IMR-90 (cell line): ENCODE measurements around the gene MAML3. TPM values are rescaled to one million over a fixed set of nuclear protein-coding genes. Genes with fewer than 3 reads are reported as not detected.

Experiments
- ATAC-seq: fragments of 200-7000 bp; cut with Tn5 transposase; 2 replicates; pipeline ENCODE4 v1.9.1; 2020; ENCODE audit warnings: low read depth, mild to moderate bottlenecking, moderate library complexity
- BruUV-seq: library from RNA; stranded (reverse); fragments of 400-500 nt; replicated peaks from 2 replicates; lab custom pipeline; 2021; lab: Mats Ljungman, UMichigan
- CTCF ChIA-PET: fragments of 300-600 bp; formaldehyde crosslinking; extraction: SDS; loops from one replicate; lab custom pipeline; 2021; ENCODE audit warnings: antibody characterized with exemption; lab: Yijun Ruan, JAX
- POLR2A ChIA-PET: fragments of 300-600 bp; sonication (Branson Sonifier 250); formaldehyde crosslinking; loops from one replicate; lab custom pipeline; 2022; ENCODE audit warnings: antibody characterized with exemption; ENCODE audit not compliant: unreplicated experiment; lab: Charles Lee
- DNase-seq: peaks from one replicate; pipeline ENCODE4 v3.0.0; 2013
- H2AFZ ChIP-seq: replicated peaks from 2 replicates; pipeline ENCODE3; 2013; ENCODE audit warnings: low read length, mild to moderate bottlenecking; ENCODE audit not compliant: poor library complexity
- H2AK5ac ChIP-seq: 2 replicates; pipeline ENCODE4 v1.6.1; 2013; ENCODE audit warnings: low read depth, low read length, inconsistent platforms
- H2AK9ac ChIP-seq: replicated peaks from 2 replicates; pipeline ENCODE3; 2013; ENCODE audit warnings: mild to moderate bottlenecking, low read depth, low read length, moderate library complexity; ENCODE audit not compliant: poor library complexity
- H2BK120ac ChIP-seq: 2 replicates; pipeline ENCODE4 v1.6.1; 2013; ENCODE audit warnings: low read depth, low read length, inconsistent platforms
- H2BK15ac ChIP-seq: 3 replicates; pipeline ENCODE4 v1.6.1; 2013; ENCODE audit warnings: low read depth, low read length, inconsistent platforms
- H2BK20ac ChIP-seq: 2 replicates; pipeline ENCODE4 v1.6.1; 2013; ENCODE audit warnings: low read depth, mild to moderate bottlenecking, inconsistent platforms, low read length, moderate library complexity
- H2BK5ac ChIP-seq: 2 replicates; pipeline ENCODE4 v1.6.1; 2013; ENCODE audit warnings: mild to moderate bottlenecking, low read depth, low read length, inconsistent platforms; ENCODE audit not compliant: poor library complexity, severe bottlenecking
- H3K14ac ChIP-seq: replicated peaks from 2 replicates; pipeline ENCODE4 v1.6.1; 2013; ENCODE audit warnings: low read depth, low read length, inconsistent platforms
- H3K18ac ChIP-seq: 2 replicates; pipeline ENCODE4 v1.6.1; 2013; ENCODE audit warnings: low read depth, low read length, control low read depth
- H3K23ac ChIP-seq: 2 replicates; pipeline ENCODE4 v1.6.1; 2013; ENCODE audit warnings: low read depth, low read length, inconsistent platforms
- H3K27ac ChIP-seq: 2 replicates; pipeline ENCODE4 v1.5.1; 2013; ENCODE audit warnings: mild to moderate bottlenecking, control low read depth, low read length; ENCODE audit not compliant: insufficient read depth
- H3K27me3 ChIP-seq: 2 replicates; pipeline ENCODE4 v1.6.1; 2013; ENCODE audit warnings: low read length; ENCODE audit not compliant: control insufficient read depth, insufficient read depth
- H3K36me3 ChIP-seq: 2 replicates; pipeline ENCODE4 v1.6.1; 2013; ENCODE audit warnings: low read length, mixed read lengths; ENCODE audit not compliant: control insufficient read depth, insufficient read depth
- H3K4ac ChIP-seq: 2 replicates; pipeline ENCODE4 v1.6.1; 2013; ENCODE audit warnings: low read depth, low read length, inconsistent platforms
- H3K4me1 ChIP-seq: 2 replicates; pipeline ENCODE4 v1.6.1; 2013; ENCODE audit warnings: low read length, mixed read lengths; ENCODE audit not compliant: control insufficient read depth, insufficient read depth
- H3K4me2 ChIP-seq: 2 replicates; pipeline ENCODE4 v1.6.1; 2013; ENCODE audit warnings: low read depth, mild to moderate bottlenecking, control low read depth, low read length, moderate library complexity
- H3K4me3 ChIP-seq: 2 replicates; pipeline ENCODE4 v1.5.1; 2013; ENCODE audit warnings: low read depth, mild to moderate bottlenecking, control low read depth, low read length, moderate library complexity; ENCODE audit not compliant: insufficient read depth
- H3K56ac ChIP-seq: 2 replicates; pipeline ENCODE4 v1.6.1; 2013; ENCODE audit warnings: low read length, inconsistent platforms; ENCODE audit not compliant: insufficient read depth; ENCODE audit errors: extremely low read depth
- H3K79me1 ChIP-seq, 2 experiments: 2 replicates each; pipeline ENCODE4 v1.6.1; 2013; ENCODE audit warnings: low read length in 2 of 2, inconsistent platforms in 1 of 2, low read depth in 1 of 2
- H3K9ac ChIP-seq: 2 replicates; pipeline ENCODE4 v1.6.1; 2013; ENCODE audit warnings: low read depth, low read length, control low read depth
- H3K9me1 ChIP-seq: 2 replicates; pipeline ENCODE4 v1.6.1; 2013; ENCODE audit warnings: low read length, inconsistent platforms; ENCODE audit not compliant: insufficient read depth
- H3K9me3 ChIP-seq: 2 replicates; pipeline ENCODE4 v1.6.1; 2013; ENCODE audit warnings: low read length; ENCODE audit not compliant: control insufficient read depth, insufficient read depth
- H4K20me1 ChIP-seq: 2 replicates; pipeline ENCODE4 v1.6.1; 2013; ENCODE audit warnings: low read length, inconsistent platforms; ENCODE audit not compliant: insufficient read depth
- H4K5ac ChIP-seq: 2 replicates; pipeline ENCODE4 v1.6.1; 2013; ENCODE audit warnings: mild to moderate bottlenecking, low read depth, low read length, control low read depth
- H4K8ac ChIP-seq, 2 experiments: 2 replicates each; pipeline ENCODE4 v1.6.1; 2013; ENCODE audit warnings: low read depth in 2 of 2, low read length in 2 of 2, control low read depth in 1 of 2, inconsistent platforms in 1 of 2
- H4K91ac ChIP-seq: 2 replicates; pipeline ENCODE4 v1.6.1; 2013; ENCODE audit warnings: low read depth, low read length, inconsistent platforms; ENCODE audit not compliant: insufficient read depth
- BHLHE40 ChIP-seq: fragments of 150-350 bp; IDR thresholded peaks from 2 replicates; pipeline ENCODE4 v1.6.1; 2016; ENCODE audit warnings: mild to moderate bottlenecking, low read depth, low read length
- CEBPB ChIP-seq: IDR thresholded peaks from 2 replicates; pipeline ENCODE4 v1.6.1; 2012; ENCODE audit warnings: low read depth, low read length, improper control_type of control experiment
- CHD1 ChIP-seq: IDR thresholded peaks from 2 replicates; pipeline ENCODE4 v1.6.1; 2012; ENCODE audit warnings: low read depth, low read length, improper control_type of control experiment
- CTCF ChIP-seq: conservative IDR thresholded peaks from 2 replicates; pipeline ENCODE4 v1.5.1; 2012; ENCODE audit warnings: mild to moderate bottlenecking, low read depth, low read length, improper control_type of control experiment
- ELK1 ChIP-seq: fragments of 150-350 bp; IDR thresholded peaks from 2 replicates; pipeline ENCODE4 v1.6.1; 2016; ENCODE audit warnings: low read depth, mild to moderate bottlenecking, low read length, moderate library complexity, borderline replicate concordance
- FOS ChIP-seq: fragments of 150-350 bp; IDR thresholded peaks from 2 replicates; pipeline ENCODE4 v1.6.1; 2016; ENCODE audit warnings: low read depth, low read length
- MAFK ChIP-seq: IDR thresholded peaks from 2 replicates; pipeline ENCODE4 v1.6.1; 2012; ENCODE audit warnings: low read depth, low read length, improper control_type of control experiment
- MAZ ChIP-seq: IDR thresholded peaks from 2 replicates; pipeline ENCODE4 v1.6.1; 2012; ENCODE audit warnings: low read depth, mild to moderate bottlenecking, low read length, improper control_type of control experiment, moderate library complexity, borderline replicate concordance
- MXI1 ChIP-seq: IDR thresholded peaks from 2 replicates; pipeline ENCODE4 v1.6.1; 2012; ENCODE audit warnings: low read depth, mild to moderate bottlenecking, low read length, moderate library complexity, borderline replicate concordance
- NFE2L2 ChIP-seq: fragments of 150-350 bp; IDR thresholded peaks from 2 replicates; pipeline ENCODE4 v1.6.1; 2016; ENCODE audit warnings: low read depth, mild to moderate bottlenecking, low read length
- POLR2A ChIP-seq: IDR thresholded peaks from 2 replicates; pipeline ENCODE4 v1.6.1; 2012; ENCODE audit warnings: mild to moderate bottlenecking, low read depth, low read length
- RAD21 ChIP-seq: IDR thresholded peaks from 2 replicates; pipeline ENCODE4 v1.6.1; 2012; ENCODE audit warnings: low read length, improper control_type of control experiment
- RCOR1 ChIP-seq: IDR thresholded peaks from 2 replicates; pipeline ENCODE4 v1.6.1; 2012; ENCODE audit warnings: mild to moderate bottlenecking, low read length, improper control_type of control experiment; ENCODE audit not compliant: insufficient replicate concordance
- RFX5 ChIP-seq: IDR thresholded peaks from 2 replicates; pipeline ENCODE4 v1.8.0; 2012; ENCODE audit warnings: low read depth, mild to moderate bottlenecking, low read length, moderate library complexity
- SMC3 ChIP-seq: fragments of 150-350 bp; IDR thresholded peaks from 2 replicates; pipeline ENCODE4 v1.6.1; 2016; ENCODE audit warnings: low read depth, mild to moderate bottlenecking, antibody characterized with exemption, low read length, moderate library complexity
- USF2 ChIP-seq: fragments of 150-350 bp; IDR thresholded peaks from 2 replicates; pipeline ENCODE4 v1.6.1; 2017; ENCODE audit warnings: mild to moderate bottlenecking, antibody characterized with exemption, low read length, low read depth
- WGBS, 2 experiments: methylation state at CpG; one replicate each; pipeline versions ENCODE4 v1.1.5 to v1.1.7; 2013; ENCODE audit warnings: missing lambda C conversion rate in 2 of 2; ENCODE audit not compliant: insufficient read length in 1 of 2; ENCODE audit errors: extremely low coverage in 2 of 2; 5-methylcytosine and 5-hydroxymethylcytosine counted together
- dilution Hi-C: fragments of 300-500 bp; cut with HindIII; formaldehyde crosslinking; loops from one replicate; pipeline ENCODE4 v1.14.3; 2018; ENCODE audit warnings: low sequenced_read_pairs; ENCODE audit not compliant: unreplicated experiment
- in situ Hi-C: fragments of 300-500 bp; cut with MboI; formaldehyde crosslinking; loops from 3 replicates; pipeline ENCODE4 v1.14.3; 2019; ENCODE audit warnings: low sequenced_read_pairs, inconsistent platforms, mixed read lengths
- intact Hi-C: fragments of 100-400 bp; cut with micrococcal nuclease; formaldehyde crosslinking; loops from 2 replicates; pipeline ENCODE4 v1.10.0; 2022
- polyA plus RNA-seq, 3 experiments: library from polyadenylated mRNA; depleted of rRNA; stranded (reverse); fragments of >200 nt; gene quantifications; 2 replicates each; pipeline ENCODE4 v1.2.3, GENCODE V29; 2012; ENCODE audit warnings: low replicate concordance in 1 of 3
- total RNA-seq: library from RNA; depleted of rRNA; stranded (reverse); fragments of >200 nt; gene quantifications from 2 replicates; pipeline ENCODE4 v1.2.3, GENCODE V29; 2012

MAML3 gene
- total and polyA plus RNA-seq, 2 of the 4 experiments (the other 2 are of a cell fraction) = 0.90 to 1.7 TPM

- Histone ChIP-seq H3K27me3 (no peaks in the 10 kb centered on the region), H4K5ac (no peak overlapping the region), H4K8ac (no peak overlapping the region), H3K23ac (no peak overlapping the region), H2AK9ac (no peak overlapping the region), H3K4me1 (peaks cover 4% of the 10 kb centered on the region; the same call in 1 of the 2 replicates), H3K14ac (no peak overlapping the region), H3K4ac (no peak overlapping the region), H3K9me3 (no peaks in the 10 kb centered on the region), H3K4me3 (no peak overlapping the region), H2BK20ac (no peak overlapping the region), H3K56ac (no peak overlapping the region), H3K27ac (no peak overlapping the region), H4K91ac (no peak overlapping the region), H2AK5ac (no peak overlapping the region), H2BK15ac (no peak overlapping the region), H2AFZ (no peak overlapping the region), H3K9me1 (no peaks in the 10 kb centered on the region), H3K79me1 (no peaks in the 10 kb centered on the region), H2BK5ac (no peak overlapping the region), H4K20me1 (no peaks in the 10 kb centered on the region), H3K4me2 (no peak overlapping the region), H3K36me3 (no peaks in the 10 kb centered on the region), H3K18ac (no peak overlapping the region), H2BK120ac (no peak overlapping the region), H3K9ac (no peak overlapping the region)
- DNase-seq (no peak), ATAC-seq (no peak)
- intact Hi-C loops (no loop called here), in situ Hi-C loops (no loop called here), dilution Hi-C loops (no loop called here)
- BruUV-seq = no TSS peak
- POLR2A ChIA-PET = no interaction called here
- WGBS, 2 experiments = no CpG with 5 or more reads among the region's 6 CpGs
- TF ChIP-seq CEBPB (no peak), ELK1 (no peak), MAFK (no peak), MXI1 (no peak), FOS (no peak), RAD21 (no peak), MAZ (no peak), SMC3 (no peak), USF2 (no peak), CHD1 (no peak), RFX5 (no peak), BHLHE40 (no peak), POLR2A (no peak), CTCF (no peak), RCOR1 (no peak), NFE2L2 (no peak)
- CTCF ChIA-PET = interaction anchor here (0.6 to 1.2 kb wide), 2 partner anchors 17 to 44 kb away, joined by 3 to 5 read pairs; no protein-coding TSS in a partner anchor
Observed at GRCh38 chr4:139839403-139840031, 314.5 kb downstream of the MAML3 start.
